AG04449 (cell line): ENCODE data around the gene RPLP1.

ENCODE experiments used
- CTCF ChIA-PET: fragments of 350-600 bp; formaldehyde crosslinking; extraction: SDS; loops from one replicate; lab custom pipeline; 2021; ENCODE audit warnings: antibody characterized with exemption; lab: Yijun Ruan, JAX
- POLR2A ChIA-PET: fragments of 400-600, 350-600 bp; formaldehyde crosslinking; extraction: SDS; loops from one replicate; lab custom pipeline; 2020; ENCODE audit warnings: antibody characterized with exemption, inconsistent platforms; lab: Yijun Ruan, JAX
- DNase-seq: peaks from one replicate; pipeline ENCODE4 v3.0.0-alpha.2; 2010; ENCODE audit warnings: low read depth, low spot score
- H3K4me3 ChIP-seq: 2 replicates; pipeline ENCODE4 v1.5.1; 2011; ENCODE audit warnings: low read depth, mild to moderate bottlenecking, control low read depth, low read length
- CTCF ChIP-seq: IDR thresholded peaks from one replicate; pipeline ENCODE4 v1.5.1; 2011; ENCODE audit warnings: mild to moderate bottlenecking, moderate library complexity, low read length, control low read depth, inconsistent platforms; ENCODE audit not compliant: insufficient read depth; ENCODE audit errors: missing control alignments

The RPLP1 gene

GRCh38 chr15:69410248-69410874 is 42.3 kb upstream of the RPLP1 start:
- ChIA-PET CTCF (interaction anchor here (0.6 to 2.2 kb wide), 5 partner anchors 15 to 351 kb away, joined by 3 to 7 read pairs (median 3); no protein-coding TSS in a partner anchor), POLR2A (no interaction called here)
- no peak overlapping the region for H3K4me3 ChIP-seq
- DNase-seq = no peak
- TF ChIP-seq CTCF = peak; percentile 37

GRCh38 chr15:69412274-69412673 is 40.3 kb upstream of the RPLP1 start:
- POLR2A ChIA-PET = no interaction called here
- TF ChIP-seq CTCF = no peak
- CTCF ChIA-PET = interaction anchor here (1.3 to 2.2 kb wide), 6 partner anchors 17 to 355 kb away, joined by 3 to 8 read pairs (median 6); no protein-coding TSS in a partner anchor
- H3K4me3 ChIP-seq = peak overlapping the region; percentile 98
- DNase-seq = no peak

- ChIA-PET CTCF (interaction anchor here (1.3 to 2.2 kb wide), 6 partner anchors 18 to 355 kb away, joined by 3 to 8 read pairs (median 6); no protein-coding TSS in a partner anchor), POLR2A (no interaction called here)
- no peak for TF ChIP-seq CTCF
- peak overlapping the region; percentile 98 for H3K4me3 ChIP-seq
- no peak for DNase-seq
Observed at GRCh38 chr15:69412701-69413100, 39.9 kb upstream of the RPLP1 start.

- peak within 1 kb of the TSS; percentile 98 for H3K4me3 ChIP-seq
- POLR2A ChIA-PET = interaction anchor here (0.7 to 2.3 kb wide), 6 partner anchors 10 to 49 kb away, joined by 3 to 23 read pairs (median 4); partner anchors contain the start of gene RPLP1
- CTCF ChIA-PET = interaction anchor here (0.7 to 0.8 kb wide), 2 partner anchors 19 to 22 kb away, joined by 3 read pairs; no protein-coding TSS in a partner anchor
- no peak for TF ChIP-seq CTCF
- peak; percentile 67 for DNase-seq
Observed at GRCh38 chr15:69413822-69414700, 38.6 kb upstream of the RPLP1 start, which contains the start of gene KIF23. TSS of gene KIF23 (plus strand) at chr15:69414349. CDS start at chr15:69414466, 117 bp downstream.

- peak overlapping the region; percentile 98 for H3K4me3 ChIP-seq
- DNase-seq = peak; percentile 58
- CTCF ChIA-PET = no interaction called here
- POLR2A ChIA-PET = interaction anchor here (0.6 to 2.3 kb wide), 6 partner anchors 9 to 48 kb away, joined by 3 to 23 read pairs (median 4); partner anchors contain the start of gene RPLP1
- TF ChIP-seq CTCF = no peak
Observed at GRCh38 chr15:69414701-69415167, 37.9 kb upstream of the RPLP1 start.
